GM12878 (cell line): Measurements from ENCODE around the gene EED. TPM values are rescaled to one million over a fixed set of nuclear protein-coding genes. Genes with fewer than 3 reads are reported as not detected.

ENCODE experiments used
- IKZF2 ChIP-seq, 2 experiments: fragments of 450-650 bp; IDR thresholded peaks; 2 replicates each; pipeline ENCODE4 v1.6.1; 2017; ENCODE audit warnings: mild to moderate bottlenecking in 2 of 2, moderate library complexity in 2 of 2
- IRF4 ChIP-seq: IDR thresholded peaks from 2 replicates; pipeline ENCODE4 v1.6.1; 2011; ENCODE audit warnings: low read depth, low read length
- JUNB ChIP-seq: IDR thresholded peaks from 2 replicates; pipeline ENCODE4 v1.6.1; 2016; ENCODE audit warnings: antibody characterized with exemption, mild to moderate bottlenecking
- MEF2B ChIP-seq: fragments of 450-650 bp; IDR thresholded peaks from 2 replicates; pipeline ENCODE4 v1.6.1; 2018; ENCODE audit warnings: mild to moderate bottlenecking, moderate library complexity; ENCODE audit not compliant: partially characterized antibody, poor library complexity, severe bottlenecking
- MTA2 ChIP-seq: fragments of 450-650 bp; IDR thresholded peaks from 2 replicates; pipeline ENCODE4 v1.6.1; 2016; ENCODE audit warnings: low read depth, mild to moderate bottlenecking, moderate library complexity
- NBN ChIP-seq: fragments of 450-650 bp; IDR thresholded peaks from 2 replicates; pipeline ENCODE4 v1.6.1; 2016
- NFIC ChIP-seq: IDR thresholded peaks from 2 replicates; pipeline ENCODE4 v1.6.1; 2012; ENCODE audit warnings: low read depth, mild to moderate bottlenecking, inconsistent platforms, low read length, moderate library complexity
- RAD51 ChIP-seq: fragments of 450-650 bp; IDR thresholded peaks from 2 replicates; pipeline ENCODE4 v1.6.1; 2016; ENCODE audit warnings: moderate library complexity, mild to moderate bottlenecking, inconsistent platforms
- RUNX3 ChIP-seq: IDR thresholded peaks from 2 replicates; pipeline ENCODE4 v1.6.1; 2012; ENCODE audit warnings: low read length, inconsistent platforms
- SPI1 ChIP-seq: IDR thresholded peaks from 2 replicates; pipeline ENCODE4 v1.6.1; 2011; ENCODE audit warnings: low read depth, mild to moderate bottlenecking, low read length, moderate library complexity, borderline replicate concordance; ENCODE audit not compliant: insufficient read depth
- ZNF24 ChIP-seq: fragments of 450-650 bp; IDR thresholded peaks from 2 replicates; pipeline ENCODE4 v1.6.1; 2017; ENCODE audit warnings: antibody characterized with exemption, mild to moderate bottlenecking
- polyA plus RNA-seq, 11 experiments: library from polyadenylated mRNA; depleted of rRNA in 4 of 11; unstranded in 6 of 11; stranded (reverse) in 5 of 11; fragments of >200 nt; fragmentation: Nextera tagmentation in 4 of 11; fragmentation: Illumina TruSeq in 1 of 11; extraction: Ambion mirVana in 4 of 11; extraction: Trizol in 1 of 11; gene quantifications; 1 replicate in 1 of 11; 2 replicates in 10 of 11; pipeline versions ENCODE4 v1.2.1 to v1.2.3, GENCODE V29; 2011 to 2016; ENCODE audit warnings: inconsistent platforms in 2 of 11, missing spikeins in 2 of 11, low read depth in 1 of 11
- total RNA-seq, 4 experiments: library from RNA; depleted of rRNA in 3 of 4; stranded (reverse); fragments of >200 nt in 3 of 4; fragmentation: Illumina TruSeq in 1 of 4; extraction: Trizol in 1 of 4; gene quantifications; 2 replicates each; pipeline versions ENCODE4 v1.2.1 to v1.2.3, GENCODE V29; 2013 to 2021
- TF ChIP-seq, protein P1 (sequence below): fragments of 450-650 bp; IDR thresholded peaks from 2 replicates; pipeline ENCODE4 v1.6.1; 2017; ENCODE audit warnings: mild to moderate bottlenecking, moderate library complexity
- TF ChIP-seq, protein P2 (sequence below): fragments of 450-650 bp; formaldehyde crosslinking; IDR thresholded peaks from 2 replicates; pipeline ENCODE4 v1.4.0; 2022; ENCODE audit warnings: mild to moderate bottlenecking, moderate library complexity
- TF ChIP-seq, protein P3 (sequence below): fragments of 450-650 bp; conservative IDR thresholded peaks from 2 replicates; pipeline ENCODE4 v1.6.1; 2017; ENCODE audit warnings: mild to moderate bottlenecking, moderate library complexity
- TF ChIP-seq, protein P4 (sequence below): IDR thresholded peaks from 2 replicates; pipeline ENCODE4 v1.6.1; 2012; ENCODE audit warnings: low read length, inconsistent platforms

Gene EED
- total and polyA plus RNA-seq, 10 of the 15 experiments (the other 5 are each of a cell fraction or from before 2014, with no cell fraction given): 41.5 to 140 (median 72.2) TPM

DNA sequence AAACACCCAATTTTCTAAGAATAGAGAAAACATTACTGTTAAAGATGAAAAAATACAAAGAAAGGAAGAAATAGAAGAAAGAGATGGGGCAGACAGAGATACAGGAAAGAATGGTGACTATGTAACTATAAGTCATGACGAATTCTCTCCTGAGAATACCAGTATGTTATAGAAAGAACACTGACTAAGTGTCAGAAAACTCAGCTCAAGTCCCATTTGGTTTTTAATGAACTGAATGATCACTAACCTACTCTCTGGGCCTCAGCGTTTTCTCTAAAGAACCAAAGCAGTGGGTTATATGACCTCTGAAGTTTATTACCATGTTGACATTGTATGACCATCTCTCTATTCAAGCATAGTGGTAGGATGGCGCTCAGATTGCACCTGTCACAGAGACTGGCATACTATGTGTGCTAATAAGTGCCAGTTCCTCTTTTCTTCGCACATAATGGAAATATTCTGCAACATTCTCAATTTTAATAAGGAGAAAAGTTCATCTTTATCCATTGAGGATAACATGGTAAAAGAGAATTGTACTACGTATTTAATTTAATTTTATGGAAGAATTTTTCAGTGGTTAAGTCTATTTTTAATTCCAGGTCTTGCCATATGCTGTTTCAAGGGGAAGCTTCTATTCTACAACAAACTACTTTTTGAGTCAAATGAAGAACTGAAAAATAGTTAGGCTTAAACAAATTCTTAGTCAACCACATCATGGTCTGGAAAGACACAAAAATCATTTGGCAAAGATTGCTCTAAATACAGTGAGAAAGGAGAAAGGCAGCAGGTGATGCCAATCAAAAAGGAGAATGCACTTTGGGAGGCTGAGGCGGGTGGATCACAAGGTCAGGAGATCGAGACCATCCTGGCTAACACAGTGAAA, 25.0 kb upstream of the EED start (continued):
- TF ChIP-seq, protein P1, sequence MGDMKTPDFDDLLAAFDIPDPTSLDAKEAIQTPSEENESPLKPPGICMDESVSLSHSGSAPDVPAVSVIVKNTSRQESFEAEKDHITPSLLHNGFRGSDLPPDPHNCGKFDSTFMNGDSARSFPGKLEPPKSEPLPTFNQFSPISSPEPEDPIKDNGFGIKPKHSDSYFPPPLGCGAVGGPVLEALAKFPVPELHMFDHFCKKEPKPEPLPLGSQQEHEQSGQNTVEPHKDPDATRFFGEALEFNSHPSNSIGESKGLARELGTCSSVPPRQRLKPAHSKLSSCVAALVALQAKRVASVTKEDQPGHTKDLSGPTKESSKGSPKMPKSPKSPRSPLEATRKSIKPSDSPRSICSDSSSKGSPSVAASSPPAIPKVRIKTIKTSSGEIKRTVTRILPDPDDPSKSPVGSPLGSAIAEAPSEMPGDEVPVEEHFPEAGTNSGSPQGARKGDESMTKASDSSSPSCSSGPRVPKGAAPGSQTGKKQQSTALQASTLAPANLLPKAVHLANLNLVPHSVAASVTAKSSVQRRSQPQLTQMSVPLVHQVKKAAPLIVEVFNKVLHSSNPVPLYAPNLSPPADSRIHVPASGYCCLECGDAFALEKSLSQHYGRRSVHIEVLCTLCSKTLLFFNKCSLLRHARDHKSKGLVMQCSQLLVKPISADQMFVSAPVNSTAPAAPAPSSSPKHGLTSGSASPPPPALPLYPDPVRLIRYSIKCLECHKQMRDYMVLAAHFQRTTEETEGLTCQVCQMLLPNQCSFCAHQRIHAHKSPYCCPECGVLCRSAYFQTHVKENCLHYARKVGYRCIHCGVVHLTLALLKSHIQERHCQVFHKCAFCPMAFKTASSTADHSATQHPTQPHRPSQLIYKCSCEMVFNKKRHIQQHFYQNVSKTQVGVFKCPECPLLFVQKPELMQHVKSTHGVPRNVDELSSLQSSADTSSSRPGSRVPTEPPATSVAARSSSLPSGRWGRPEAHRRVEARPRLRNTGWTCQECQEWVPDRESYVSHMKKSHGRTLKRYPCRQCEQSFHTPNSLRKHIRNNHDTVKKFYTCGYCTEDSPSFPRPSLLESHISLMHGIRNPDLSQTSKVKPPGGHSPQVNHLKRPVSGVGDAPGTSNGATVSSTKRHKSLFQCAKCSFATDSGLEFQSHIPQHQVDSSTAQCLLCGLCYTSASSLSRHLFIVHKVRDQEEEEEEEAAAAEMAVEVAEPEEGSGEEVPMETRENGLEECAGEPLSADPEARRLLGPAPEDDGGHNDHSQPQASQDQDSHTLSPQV: no peak
- TF ChIP-seq JUNB: peak; percentile 77
- TF ChIP-seq NBN: 0 out of 2 replicates have a peak, but pooled peaks have one; percentile 68
- peak; percentile 79 for TF ChIP-seq MEF2B
- TF ChIP-seq IRF4: peak; percentile 72
- 0 out of 2 replicates have a peak, but pooled peaks have one; percentile 28 for TF ChIP-seq ZNF24
- TF ChIP-seq RAD51: 0 out of 2 replicates have a peak, but pooled peaks have one; percentile 16
- peak; percentile 90 to 91 for TF ChIP-seq IKZF2 (IDR thresholded peaks at IDR 0.05)
- TF ChIP-seq SPI1: peak; percentile 96
- TF ChIP-seq, protein P2, sequence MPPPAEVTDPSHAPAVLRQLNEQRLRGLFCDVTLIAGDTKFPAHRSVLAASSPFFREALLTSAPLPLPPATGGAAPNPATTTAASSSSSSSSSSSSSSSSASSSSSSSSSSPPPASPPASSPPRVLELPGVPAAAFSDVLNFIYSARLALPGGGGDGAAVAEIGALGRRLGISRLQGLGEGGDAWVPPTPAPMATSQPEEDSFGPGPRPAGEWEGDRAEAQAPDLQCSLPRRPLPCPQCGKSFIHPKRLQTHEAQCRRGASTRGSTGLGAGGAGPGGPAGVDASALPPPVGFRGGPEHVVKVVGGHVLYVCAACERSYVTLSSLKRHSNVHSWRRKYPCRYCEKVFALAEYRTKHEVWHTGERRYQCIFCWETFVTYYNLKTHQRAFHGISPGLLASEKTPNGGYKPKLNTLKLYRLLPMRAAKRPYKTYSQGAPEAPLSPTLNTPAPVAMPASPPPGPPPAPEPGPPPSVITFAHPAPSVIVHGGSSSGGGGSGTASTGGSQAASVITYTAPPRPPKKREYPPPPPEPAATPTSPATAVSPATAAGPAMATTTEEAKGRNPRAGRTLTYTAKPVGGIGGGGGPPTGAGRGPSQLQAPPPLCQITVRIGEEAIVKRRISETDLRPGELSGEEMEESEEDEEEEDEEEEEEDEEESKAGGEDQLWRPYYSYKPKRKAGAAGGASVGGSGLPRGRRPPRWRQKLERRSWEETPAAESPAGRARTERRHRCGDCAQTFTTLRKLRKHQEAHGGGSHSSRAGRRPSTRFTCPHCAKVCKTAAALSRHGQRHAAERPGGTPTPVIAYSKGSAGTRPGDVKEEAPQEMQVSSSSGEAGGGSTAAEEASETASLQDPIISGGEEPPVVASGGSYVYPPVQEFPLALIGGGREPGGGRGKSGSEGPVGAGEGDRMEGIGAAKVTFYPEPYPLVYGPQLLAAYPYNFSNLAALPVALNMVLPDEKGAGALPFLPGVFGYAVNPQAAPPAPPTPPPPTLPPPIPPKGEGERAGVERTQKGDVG: no peak
- TF ChIP-seq, protein P3, sequence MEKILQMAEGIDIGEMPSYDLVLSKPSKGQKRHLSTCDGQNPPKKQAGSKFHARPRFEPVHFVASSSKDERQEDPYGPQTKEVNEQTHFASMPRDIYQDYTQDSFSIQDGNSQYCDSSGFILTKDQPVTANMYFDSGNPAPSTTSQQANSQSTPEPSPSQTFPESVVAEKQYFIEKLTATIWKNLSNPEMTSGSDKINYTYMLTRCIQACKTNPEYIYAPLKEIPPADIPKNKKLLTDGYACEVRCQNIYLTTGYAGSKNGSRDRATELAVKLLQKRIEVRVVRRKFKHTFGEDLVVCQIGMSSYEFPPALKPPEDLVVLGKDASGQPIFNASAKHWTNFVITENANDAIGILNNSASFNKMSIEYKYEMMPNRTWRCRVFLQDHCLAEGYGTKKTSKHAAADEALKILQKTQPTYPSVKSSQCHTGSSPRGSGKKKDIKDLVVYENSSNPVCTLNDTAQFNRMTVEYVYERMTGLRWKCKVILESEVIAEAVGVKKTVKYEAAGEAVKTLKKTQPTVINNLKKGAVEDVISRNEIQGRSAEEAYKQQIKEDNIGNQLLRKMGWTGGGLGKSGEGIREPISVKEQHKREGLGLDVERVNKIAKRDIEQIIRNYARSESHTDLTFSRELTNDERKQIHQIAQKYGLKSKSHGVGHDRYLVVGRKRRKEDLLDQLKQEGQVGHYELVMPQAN: peak; percentile 37
- peak; percentile 92 for TF ChIP-seq MTA2
- TF ChIP-seq RUNX3: peak; percentile 80
- TF ChIP-seq, protein P4, sequence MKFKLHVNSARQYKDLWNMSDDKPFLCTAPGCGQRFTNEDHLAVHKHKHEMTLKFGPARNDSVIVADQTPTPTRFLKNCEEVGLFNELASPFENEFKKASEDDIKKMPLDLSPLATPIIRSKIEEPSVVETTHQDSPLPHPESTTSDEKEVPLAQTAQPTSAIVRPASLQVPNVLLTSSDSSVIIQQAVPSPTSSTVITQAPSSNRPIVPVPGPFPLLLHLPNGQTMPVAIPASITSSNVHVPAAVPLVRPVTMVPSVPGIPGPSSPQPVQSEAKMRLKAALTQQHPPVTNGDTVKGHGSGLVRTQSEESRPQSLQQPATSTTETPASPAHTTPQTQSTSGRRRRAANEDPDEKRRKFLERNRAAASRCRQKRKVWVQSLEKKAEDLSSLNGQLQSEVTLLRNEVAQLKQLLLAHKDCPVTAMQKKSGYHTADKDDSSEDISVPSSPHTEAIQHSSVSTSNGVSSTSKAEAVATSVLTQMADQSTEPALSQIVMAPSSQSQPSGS: peak; percentile 86
- peak; percentile 94 for TF ChIP-seq NFIC
- TF ChIP-seq, all 136 proteins: peak for 40
